ENCODE results near the gene ATF4.
"Not testable (repeated sequence)": the region's sequence is repeated elsewhere in the genome, so short reads cannot be mapped to it uniquely, and the experiment has no call there.

The ATF4 gene

DNA sequence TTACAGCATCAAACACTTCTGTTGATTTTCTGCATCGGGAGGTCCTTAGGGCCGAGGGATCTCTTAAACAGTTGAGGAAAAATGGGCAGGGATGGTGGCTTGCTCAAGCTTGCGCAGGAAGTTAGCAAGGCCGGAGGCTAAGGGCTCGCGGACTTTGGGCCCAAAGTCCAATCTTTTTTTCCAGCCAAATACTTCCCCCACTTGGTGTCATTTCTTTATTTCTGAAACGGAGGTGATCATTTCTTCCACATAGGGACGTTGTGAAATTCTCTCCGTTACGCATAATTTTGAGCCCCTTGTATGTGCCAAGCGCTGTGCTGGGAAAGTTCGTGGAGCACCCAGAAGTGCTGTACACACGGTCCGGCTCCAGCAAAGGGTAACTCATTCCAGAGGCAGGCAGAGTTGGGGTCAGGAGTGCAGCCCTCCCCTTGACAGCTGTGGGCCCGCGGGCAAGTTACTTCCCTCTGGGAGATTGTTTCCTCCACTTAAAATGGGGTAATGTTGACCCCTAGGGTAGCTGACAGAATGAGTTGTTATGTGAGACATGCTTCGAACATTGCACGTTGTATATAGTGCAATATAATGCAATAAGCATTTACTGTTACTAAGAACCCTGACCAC lies 17.5 kb upstream of the ATF4 start:
- H3K36me3 Mint-ChIP-seq (ENCODE audit: low read depth) = peaks cover 30% of the 10 kb centered on the region
- H3K4me1 Mint-ChIP-seq = peaks cover 45% of the 10 kb centered on the region
- peak overlapping the region; percentile 34 to 83 (median 75) for H3K27ac Mint-ChIP-seq
- H3K9me3 Mint-ChIP-seq = no peaks in the 10 kb centered on the region
- no peak for TF ChIP-seq CTCF (IDR thresholded peaks at IDR 0.05; ENCODE audit: unreplicated experiment in 3 of 3)
- H3K4me3 Mint-ChIP-seq = peak overlapping the region; percentile 97 to 98 (median 97)
- no peaks in the 10 kb centered on the region for H3K27me3 Mint-ChIP-seq (ENCODE audit: low read depth)

- H3K27ac Mint-ChIP-seq = peak overlapping the region; percentile 15 to 83 (median 34)
- peaks cover 36% of the 10 kb centered on the region for H3K36me3 Mint-ChIP-seq (ENCODE audit: low read depth)
- no peak for TF ChIP-seq CTCF (IDR thresholded peaks at IDR 0.05; ENCODE audit: unreplicated experiment in 3 of 3)
- H3K9me3 Mint-ChIP-seq = no peaks in the 10 kb centered on the region
- H3K4me1 Mint-ChIP-seq = peaks cover 40% of the 10 kb centered on the region
- H3K27me3 Mint-ChIP-seq (ENCODE audit: low read depth) = no peaks in the 10 kb centered on the region
- peak overlapping the region; percentile 97 to 98 (median 97) for H3K4me3 Mint-ChIP-seq
Observed at GRCh38 chr22:39503630-39504029, 16.7 kb upstream of the ATF4 start.

GRCh38 chr22:39504071-39504470 lies 16.3 kb upstream of the ATF4 start:
- Mint-ChIP-seq H3K27ac (no peak overlapping the region), H3K4me1 (peaks cover 37% of the 10 kb centered on the region), H3K27me3 (ENCODE audit: low read depth) (no peaks in the 10 kb centered on the region), H3K36me3 (ENCODE audit: low read depth) (peaks cover 38% of the 10 kb centered on the region), H3K4me3 (peak overlapping the region; percentile 97 to 98 (median 97)), H3K9me3 (no peaks in the 10 kb centered on the region)
- no peak for TF ChIP-seq CTCF (IDR thresholded peaks at IDR 0.05; ENCODE audit: unreplicated experiment in 3 of 3)

GRCh38 chr22:39507021-39507420 lies 13.3 kb upstream of the ATF4 start:
- H3K4me3 Mint-ChIP-seq; H3K9me3 Mint-ChIP-seq; H3K27me3 Mint-ChIP-seq (ENCODE audit: low read depth); H3K27ac Mint-ChIP-seq: not testable (repeated sequence)
- H3K36me3 Mint-ChIP-seq (ENCODE audit: low read depth) = peaks cover 62% of the 10 kb centered on the region
- peaks cover 17% of the 10 kb centered on the region for H3K4me1 Mint-ChIP-seq

DNA sequence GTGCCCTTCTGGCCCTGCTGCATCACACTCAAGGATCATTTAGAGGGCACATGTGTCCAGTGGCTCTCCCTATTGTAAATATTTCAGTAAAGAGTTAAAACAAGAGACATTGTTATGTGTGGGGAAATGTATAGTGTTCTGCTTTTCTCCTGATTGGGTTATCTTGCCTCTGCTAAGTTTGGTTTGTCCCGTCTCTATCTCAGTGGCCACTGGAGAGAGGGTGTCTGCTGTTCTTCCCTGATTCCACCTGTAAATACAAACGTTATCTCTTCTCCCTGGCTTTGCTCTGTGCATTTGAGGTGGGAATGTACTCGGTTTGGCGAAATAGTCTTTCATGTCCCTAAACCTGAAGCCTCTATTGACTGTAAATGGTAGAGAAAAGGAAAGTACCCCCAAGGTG lies 12.0 kb upstream of the ATF4 start:
- H3K9me3 Mint-ChIP-seq = no peaks in the 10 kb centered on the region

GRCh38 chr22:39510529-39511149 lies 9.7 kb upstream of the ATF4 start:
- TF ChIP-seq CTCF (IDR thresholded peaks at IDR 0.05; ENCODE audit: unreplicated experiment in 3 of 3) = no peak
- Mint-ChIP-seq H3K9me3 (no peaks in the 10 kb centered on the region), H3K4me1 (peaks cover 4% of the 10 kb centered on the region), H3K27me3 (ENCODE audit: low read depth) (no peaks in the 10 kb centered on the region), H3K36me3 (ENCODE audit: low read depth) (peaks cover 72% of the 10 kb centered on the region), H3K27ac (no peak overlapping the region), H3K4me3 (no peak overlapping the region)

More for the DNA sequence above, 12.0 kb upstream of the ATF4 start:
- TF ChIP-seq CTCF (IDR thresholded peaks at IDR 0.05; ENCODE audit: unreplicated experiment in 3 of 3) = no peak
- no peak overlapping the region for H3K27ac Mint-ChIP-seq
- H3K4me3 Mint-ChIP-seq = no peak overlapping the region
- H3K27me3 Mint-ChIP-seq (ENCODE audit: low read depth) = no peaks in the 10 kb centered on the region
- peaks cover 67% of the 10 kb centered on the region for H3K36me3 Mint-ChIP-seq (ENCODE audit: low read depth)
- peaks cover 5% of the 10 kb centered on the region for H3K4me1 Mint-ChIP-seq

Measured in nephron (organoid).